ENCODE data around the gene DEFB129. TPM values are rescaled to one million over a fixed set of nuclear protein-coding genes. Genes with fewer than 3 reads are reported as not detected.

The DEFB129 gene
- total RNA-seq, 1 experiment from 2014 or later = not detected

DNA sequence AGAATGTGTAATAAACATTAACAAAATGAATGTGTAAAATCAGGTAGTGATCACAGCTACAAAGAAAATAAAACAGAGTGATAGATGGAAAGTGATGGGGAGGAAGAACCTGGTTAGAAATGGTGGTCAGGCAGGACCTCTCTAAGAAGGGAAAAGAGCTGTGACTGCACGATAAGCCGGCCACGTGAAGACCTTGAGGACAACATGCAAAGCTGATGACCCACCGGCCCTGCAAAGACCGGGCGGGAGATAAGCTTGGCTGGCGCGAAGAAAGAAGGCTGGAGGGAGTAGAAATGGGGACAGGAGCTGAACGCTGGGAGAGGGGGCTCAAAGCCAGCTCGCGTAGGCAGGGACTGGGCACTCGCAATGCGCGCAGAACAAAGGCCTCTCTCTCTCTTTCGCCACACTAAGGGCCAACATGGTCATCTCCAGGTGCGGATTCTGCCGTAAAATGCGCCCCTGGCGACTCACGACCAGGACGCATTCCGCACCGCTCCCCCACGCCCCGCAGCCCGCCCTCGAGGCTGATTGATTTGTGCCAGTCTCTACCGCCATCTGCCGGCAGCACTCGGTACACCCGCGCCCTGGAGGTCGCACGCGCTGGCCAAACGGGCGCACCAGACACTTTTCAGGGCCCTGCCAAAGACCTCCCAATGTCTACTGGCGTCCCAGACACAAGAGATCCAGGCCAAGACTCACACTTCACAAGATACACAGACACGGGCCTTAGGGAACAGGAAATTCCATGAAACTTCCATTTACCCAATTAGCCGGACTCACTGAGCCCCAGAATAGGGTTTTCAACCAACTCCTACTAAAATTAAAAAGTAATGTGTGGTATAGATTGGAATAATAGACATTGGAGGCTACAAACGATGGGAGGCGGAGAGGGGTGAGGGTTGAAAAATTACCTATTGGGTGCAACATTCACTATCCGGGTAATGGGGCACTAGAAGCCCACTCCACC is 39.8 kb downstream of the DEFB129 start:
- H3K27me3 Mint-ChIP-seq (ENCODE audit: insufficient read depth, unreplicated experiment) = no peaks in the 10 kb centered on the region
- H3K4me1 Mint-ChIP-seq (ENCODE audit: insufficient read depth, unreplicated experiment) = peaks cover 12% of the 10 kb centered on the region
- H3K27ac Mint-ChIP-seq (ENCODE audit: low read depth, unreplicated experiment) = no peak overlapping the region
- H3K9me3 Mint-ChIP-seq (ENCODE audit: unreplicated experiment) = no peaks in the 10 kb centered on the region
- ChIA-PET POLR2A (interaction anchor here (0.5 to 2.7 kb wide), 9 partner anchors 9 to 191 kb away, joined by 3 to 12 read pairs (median 3); partner anchors contain the start of gene ZCCHC3), CTCF (interaction anchor here (0.6 to 15.3 kb wide), 40 partner anchors 8 to 918 kb away, joined by 3 to 281 read pairs (median 6); partner anchors contain the start of genes DEFB129, DEFB132, SOX12 and TMEM74B)
- no peaks in the 10 kb centered on the region for H3K36me3 Mint-ChIP-seq (ENCODE audit: insufficient read depth, unreplicated experiment)
- peak overlapping the region; percentile 61 for H3K4me3 Mint-ChIP-seq (ENCODE audit: unreplicated experiment)
- intact Hi-C loops (cut with micrococcal nuclease) = loop anchor here (1.0 kb wide), 2 partner anchors 31 to 58 kb away; no protein-coding TSS in a partner anchor
- BruUV-seq (replicated peaks) = no TSS peak
- peak; percentile 64 for DNase-seq (ENCODE audit: unreplicated experiment)
- TF ChIP-seq, protein P1, sequence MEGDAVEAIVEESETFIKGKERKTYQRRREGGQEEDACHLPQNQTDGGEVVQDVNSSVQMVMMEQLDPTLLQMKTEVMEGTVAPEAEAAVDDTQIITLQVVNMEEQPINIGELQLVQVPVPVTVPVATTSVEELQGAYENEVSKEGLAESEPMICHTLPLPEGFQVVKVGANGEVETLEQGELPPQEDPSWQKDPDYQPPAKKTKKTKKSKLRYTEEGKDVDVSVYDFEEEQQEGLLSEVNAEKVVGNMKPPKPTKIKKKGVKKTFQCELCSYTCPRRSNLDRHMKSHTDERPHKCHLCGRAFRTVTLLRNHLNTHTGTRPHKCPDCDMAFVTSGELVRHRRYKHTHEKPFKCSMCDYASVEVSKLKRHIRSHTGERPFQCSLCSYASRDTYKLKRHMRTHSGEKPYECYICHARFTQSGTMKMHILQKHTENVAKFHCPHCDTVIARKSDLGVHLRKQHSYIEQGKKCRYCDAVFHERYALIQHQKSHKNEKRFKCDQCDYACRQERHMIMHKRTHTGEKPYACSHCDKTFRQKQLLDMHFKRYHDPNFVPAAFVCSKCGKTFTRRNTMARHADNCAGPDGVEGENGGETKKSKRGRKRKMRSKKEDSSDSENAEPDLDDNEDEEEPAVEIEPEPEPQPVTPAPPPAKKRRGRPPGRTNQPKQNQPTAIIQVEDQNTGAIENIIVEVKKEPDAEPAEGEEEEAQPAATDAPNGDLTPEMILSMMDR (IDR thresholded peaks at IDR 0.05; ENCODE audit: unreplicated experiment) = peak; percentile 96

DNA sequence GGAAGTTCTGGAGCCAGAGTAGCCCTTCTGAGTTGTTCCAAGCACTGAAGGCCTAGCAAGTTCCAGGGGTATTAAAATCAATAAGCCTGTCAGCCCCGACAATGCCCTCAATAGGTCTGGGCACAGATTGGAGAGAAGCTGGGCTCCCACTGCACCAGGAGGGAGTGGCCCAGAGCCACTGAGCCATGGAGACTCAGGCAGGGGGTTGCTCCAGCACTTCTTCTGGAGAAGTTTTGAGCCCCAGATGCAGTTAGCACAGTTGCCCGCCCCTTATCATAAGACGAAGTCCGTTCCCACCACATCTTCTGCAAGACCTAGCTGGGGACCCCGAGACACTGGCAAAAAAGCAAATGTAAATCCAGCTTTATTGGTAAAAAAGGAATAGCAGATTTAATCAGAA is 43.5 kb downstream of the DEFB129 start:
- H3K27me3 Mint-ChIP-seq (ENCODE audit: insufficient read depth, unreplicated experiment) = no peaks in the 10 kb centered on the region
- ChIA-PET CTCF (interaction anchor here (1.1 to 15.3 kb wide), 4 partner anchors 11 to 60 kb away, joined by 3 to 281 read pairs (median 6); no protein-coding TSS in a partner anchor), POLR2A (interaction anchor here (1.3 kb wide), 1 partner anchor 26 kb away, joined by 3 read pairs; no protein-coding TSS in a partner anchor)
- TF ChIP-seq, protein P1 (IDR thresholded peaks at IDR 0.05; ENCODE audit: unreplicated experiment) = no peak
- H3K36me3 Mint-ChIP-seq (ENCODE audit: insufficient read depth, unreplicated experiment) = no peaks in the 10 kb centered on the region
- H3K9me3 Mint-ChIP-seq (ENCODE audit: unreplicated experiment) = no peaks in the 10 kb centered on the region
- intact Hi-C loops (cut with micrococcal nuclease) = no loop called here
- H3K4me1 Mint-ChIP-seq (ENCODE audit: insufficient read depth, unreplicated experiment) = peaks cover 12% of the 10 kb centered on the region
- H3K27ac Mint-ChIP-seq (ENCODE audit: low read depth, unreplicated experiment) = no peak overlapping the region
- no peak overlapping the region for H3K4me3 Mint-ChIP-seq (ENCODE audit: unreplicated experiment)
- DNase-seq (ENCODE audit: unreplicated experiment) = no peak
- BruUV-seq (replicated peaks) = no TSS peak

DNA sequence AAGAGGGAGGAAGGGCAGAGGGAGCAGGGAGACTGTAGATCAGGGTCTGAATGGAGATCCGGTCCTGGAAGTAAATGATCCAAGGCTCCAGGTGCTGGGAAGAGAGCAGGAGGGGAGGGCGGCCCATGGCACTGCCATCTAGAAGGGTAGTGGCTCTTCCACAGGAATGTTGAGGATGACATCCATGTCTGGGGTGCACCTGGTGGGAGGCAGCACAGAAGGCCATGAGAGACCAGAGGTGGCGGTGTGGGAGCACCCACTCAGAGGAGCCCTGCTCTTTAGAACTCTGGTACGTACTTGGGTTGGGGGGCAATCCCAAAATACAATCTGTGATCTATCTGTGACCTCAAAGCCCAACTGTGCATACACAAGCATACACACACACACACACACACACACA is 44.0 kb downstream of the DEFB129 start:
- DNase-seq (ENCODE audit: unreplicated experiment) = no peak
- CTCF ChIA-PET = interaction anchor here (1.0 to 15.3 kb wide), 4 partner anchors 9 to 60 kb away, joined by 4 to 281 read pairs (median 6); no protein-coding TSS in a partner anchor
- TF ChIP-seq, protein P1 (IDR thresholded peaks at IDR 0.05; ENCODE audit: unreplicated experiment) = no peak
- intact Hi-C loops (cut with micrococcal nuclease) = no loop called here
- Mint-ChIP-seq H3K9me3 (ENCODE audit: unreplicated experiment) (no peaks in the 10 kb centered on the region), H3K4me1 (ENCODE audit: insufficient read depth, unreplicated experiment) (peaks cover 12% of the 10 kb centered on the region), H3K27ac (ENCODE audit: low read depth, unreplicated experiment) (no peak overlapping the region), H3K36me3 (ENCODE audit: insufficient read depth, unreplicated experiment) (no peaks in the 10 kb centered on the region), H3K4me3 (ENCODE audit: unreplicated experiment) (no peak overlapping the region), H3K27me3 (ENCODE audit: insufficient read depth, unreplicated experiment) (no peaks in the 10 kb centered on the region)
- no TSS peak for BruUV-seq (replicated peaks)
- POLR2A ChIA-PET = no interaction called here

DNA sequence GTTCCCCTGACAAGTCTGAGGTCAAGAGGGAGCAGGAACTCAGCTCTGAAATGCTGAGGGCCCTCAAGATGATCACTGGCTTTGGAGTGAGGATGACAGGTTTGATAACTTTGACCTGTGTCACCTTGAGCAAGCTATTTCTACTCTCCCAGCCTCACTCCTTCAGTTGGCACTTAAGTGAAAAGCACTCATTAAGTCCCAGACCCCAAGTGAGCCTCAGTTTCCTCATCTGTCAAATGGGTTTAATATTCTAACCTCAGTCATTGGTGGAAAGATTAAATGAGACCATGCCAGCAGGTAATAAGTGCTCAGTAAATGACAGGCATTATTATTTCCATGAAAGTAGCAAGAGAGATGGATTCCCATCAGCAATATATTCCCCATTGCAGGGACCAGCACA is 44.5 kb downstream of the DEFB129 start:
- Mint-ChIP-seq H3K27me3 (ENCODE audit: insufficient read depth, unreplicated experiment) (no peaks in the 10 kb centered on the region), H3K9me3 (ENCODE audit: unreplicated experiment) (no peaks in the 10 kb centered on the region), H3K4me1 (ENCODE audit: insufficient read depth, unreplicated experiment) (peaks cover 8% of the 10 kb centered on the region), H3K4me3 (ENCODE audit: unreplicated experiment) (no peak overlapping the region), H3K27ac (ENCODE audit: low read depth, unreplicated experiment) (no peak overlapping the region), H3K36me3 (ENCODE audit: insufficient read depth, unreplicated experiment) (no peaks in the 10 kb centered on the region)
- CTCF ChIA-PET = interaction anchor here (1.0 to 15.3 kb wide), 3 partner anchors 9 to 59 kb away, joined by 4 to 281 read pairs (median 5); no protein-coding TSS in a partner anchor
- intact Hi-C loops (cut with micrococcal nuclease) = no loop called here
- POLR2A ChIA-PET = no interaction called here
- no peak for DNase-seq (ENCODE audit: unreplicated experiment)
- TF ChIP-seq, protein P1 (IDR thresholded peaks at IDR 0.05; ENCODE audit: unreplicated experiment) = no peak
- BruUV-seq (replicated peaks) = no TSS peak
